H1 (cell line): ENCODE results near the gene SNRNP70.

Experiments used
- BACH1 ChIP-seq: IDR thresholded peaks from 2 replicates; pipeline ENCODE4 v1.6.1; 2012; ENCODE audit warnings: low read length, improper control_type of control experiment
- CEBPB ChIP-seq: IDR thresholded peaks from 2 replicates; pipeline ENCODE4 v1.6.1; 2012; ENCODE audit warnings: low read depth, low read length
- CREB1 ChIP-seq: IDR thresholded peaks from 2 replicates; pipeline ENCODE4 v1.6.1; 2012; ENCODE audit warnings: inconsistent platforms
- EP300 ChIP-seq, 2 experiments: IDR thresholded peaks; 1 replicate in 1 of 2; 2 replicates in 1 of 2; pipeline ENCODE4 v1.6.1; 2011 to 2012; ENCODE audit warnings: low read depth in 2 of 2, low read length in 2 of 2, mild to moderate bottlenecking in 2 of 2, borderline replicate concordance in 1 of 2, inconsistent platforms in 1 of 2, moderate library complexity in 1 of 2
- EZH2 ChIP-seq: fragments of 200-600 bp; sonication (generic); IDR thresholded peaks from 2 replicates; pipeline ENCODE4 v1.7.1; 2012; ENCODE audit warnings: low read depth, mild to moderate bottlenecking, moderate library complexity, low read length, inconsistent platforms; ENCODE audit not compliant: severe bottlenecking
- POLR2A ChIP-seq, 2 experiments: IDR thresholded peaks; 1 replicate in 1 of 2; 2 replicates in 1 of 2; pipeline ENCODE4 v1.6.1; 2011; ENCODE audit warnings: low read depth in 2 of 2, low read length in 2 of 2, mild to moderate bottlenecking in 2 of 2; ENCODE audit errors: control extremely low read depth in 1 of 2
- RAD21 ChIP-seq, 2 experiments: IDR thresholded peaks in 1 of 2; conservative IDR thresholded peaks in 1 of 2; 2 replicates each; pipeline ENCODE4 v1.6.1; 2011; ENCODE audit warnings: low read depth in 2 of 2, low read length in 2 of 2, improper control_type of control experiment in 1 of 2, inconsistent platforms in 1 of 2, mild to moderate bottlenecking in 1 of 2, moderate library complexity in 1 of 2
- RXRA ChIP-seq: IDR thresholded peaks from 2 replicates; pipeline ENCODE4 v1.6.1; 2011; ENCODE audit warnings: low read depth, mild to moderate bottlenecking, low read length, moderate library complexity; ENCODE audit not compliant: insufficient read depth
- SP1 ChIP-seq: IDR thresholded peaks from 2 replicates; pipeline ENCODE4 v1.6.1; 2011; ENCODE audit warnings: low read depth, low read length
- SP2 ChIP-seq: IDR thresholded peaks from 2 replicates; pipeline ENCODE4 v1.6.1; 2012; ENCODE audit warnings: mild to moderate bottlenecking, low read length, inconsistent platforms
- YY1 ChIP-seq: IDR thresholded peaks from 2 replicates; pipeline ENCODE4 v1.6.1; 2011; ENCODE audit warnings: low read depth, mild to moderate bottlenecking, low read length
- ZNF274 ChIP-seq: IDR thresholded peaks from 2 replicates; pipeline ENCODE4 v1.7.0; 2012; ENCODE audit warnings: low read length, borderline replicate concordance; ENCODE audit errors: extremely low read depth
- TF ChIP-seq, protein P1 (sequence below), 3 experiments: IDR thresholded peaks; 1 replicate in 2 of 3; 2 replicates in 1 of 3; pipeline versions ENCODE4 v1.5.1 to v1.6.1; 2011; ENCODE audit warnings: low read length in 3 of 3, mild to moderate bottlenecking in 3 of 3, inconsistent platforms in 2 of 3, low read depth in 1 of 3, moderate library complexity in 1 of 3; ENCODE audit not compliant: insufficient read depth in 1 of 3; ENCODE audit errors: control extremely low read depth in 1 of 3
- TF ChIP-seq, protein P2 (sequence below): IDR thresholded peaks from 2 replicates; pipeline ENCODE4 v1.6.1; 2012; ENCODE audit warnings: inconsistent platforms

DNA sequence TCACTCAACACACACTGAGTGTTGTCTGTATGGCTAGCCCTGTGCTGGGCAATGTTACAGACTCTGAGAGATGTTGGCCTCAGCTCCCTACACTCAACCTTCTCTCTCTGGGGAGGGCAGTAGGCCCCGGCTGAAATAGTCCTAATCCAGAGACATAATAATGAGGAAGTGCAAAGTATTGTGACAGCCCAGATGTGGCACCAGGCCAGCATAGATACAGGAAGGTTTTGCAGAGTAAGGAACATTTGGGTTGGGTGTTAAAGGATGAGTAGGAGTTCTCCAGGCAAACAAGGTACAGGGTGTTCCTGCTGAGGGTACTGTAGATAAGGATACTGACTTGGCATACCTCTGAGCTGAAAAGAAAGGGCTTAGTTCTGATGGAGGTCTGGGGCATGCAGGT lies 31.3 kb downstream of the SNRNP70 start:
- no peak for TF ChIP-seq BACH1
- TF ChIP-seq, protein P1, sequence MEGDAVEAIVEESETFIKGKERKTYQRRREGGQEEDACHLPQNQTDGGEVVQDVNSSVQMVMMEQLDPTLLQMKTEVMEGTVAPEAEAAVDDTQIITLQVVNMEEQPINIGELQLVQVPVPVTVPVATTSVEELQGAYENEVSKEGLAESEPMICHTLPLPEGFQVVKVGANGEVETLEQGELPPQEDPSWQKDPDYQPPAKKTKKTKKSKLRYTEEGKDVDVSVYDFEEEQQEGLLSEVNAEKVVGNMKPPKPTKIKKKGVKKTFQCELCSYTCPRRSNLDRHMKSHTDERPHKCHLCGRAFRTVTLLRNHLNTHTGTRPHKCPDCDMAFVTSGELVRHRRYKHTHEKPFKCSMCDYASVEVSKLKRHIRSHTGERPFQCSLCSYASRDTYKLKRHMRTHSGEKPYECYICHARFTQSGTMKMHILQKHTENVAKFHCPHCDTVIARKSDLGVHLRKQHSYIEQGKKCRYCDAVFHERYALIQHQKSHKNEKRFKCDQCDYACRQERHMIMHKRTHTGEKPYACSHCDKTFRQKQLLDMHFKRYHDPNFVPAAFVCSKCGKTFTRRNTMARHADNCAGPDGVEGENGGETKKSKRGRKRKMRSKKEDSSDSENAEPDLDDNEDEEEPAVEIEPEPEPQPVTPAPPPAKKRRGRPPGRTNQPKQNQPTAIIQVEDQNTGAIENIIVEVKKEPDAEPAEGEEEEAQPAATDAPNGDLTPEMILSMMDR (IDR thresholded peaks at IDR 0.05; ENCODE audit: control extremely low read depth in 1 of 3, insufficient read depth in 1 of 3, low read depth in 1 of 3, low read length in 3 of 3), result no peak
- TF ChIP-seq POLR2A (IDR thresholded peaks at IDR 0.05; ENCODE audit: control extremely low read depth in 1 of 2, low read depth in 2 of 2, low read length in 2 of 2), result no peak
- no peak for TF ChIP-seq EZH2
- no peak for TF ChIP-seq CEBPB
- no peak for TF ChIP-seq RXRA
- no peak for TF ChIP-seq EP300 (IDR thresholded peaks at IDR 0.05; ENCODE audit: borderline replicate concordance in 1 of 2, low read depth in 2 of 2, low read length in 2 of 2)
- TF ChIP-seq CREB1, result no peak
- TF ChIP-seq RAD21 (IDR thresholded peaks at IDR 0.05 in 1 of 2, conservative IDR thresholded peaks at IDR 0.05 in 1 of 2; ENCODE audit: low read depth in 2 of 2, low read length in 2 of 2), result no peak
- TF ChIP-seq, protein P2, sequence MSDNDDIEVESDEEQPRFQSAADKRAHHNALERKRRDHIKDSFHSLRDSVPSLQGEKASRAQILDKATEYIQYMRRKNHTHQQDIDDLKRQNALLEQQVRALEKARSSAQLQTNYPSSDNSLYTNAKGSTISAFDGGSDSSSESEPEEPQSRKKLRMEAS, result no peak
- no peak for TF ChIP-seq SP2
- TF ChIP-seq ZNF274, result no peak
- TF ChIP-seq SP1, result no peak
- no peak for TF ChIP-seq YY1
